HCT116 (cell line): ENCODE results near the gene SIT1. TPM values are rescaled to one million over a fixed set of nuclear protein-coding genes. Genes with fewer than 3 reads are reported as not detected.

Experiments
- ATAC-seq: fragments of 200-7000 bp; cut with Tn5 transposase; 2 replicates; pipeline ENCODE4 v1.9.1; 2020; ENCODE audit warnings: mild to moderate bottlenecking, moderate library complexity
- BruUV-seq: library from RNA; stranded (reverse); fragments of 400-500 nt; replicated peaks from 2 replicates; lab custom pipeline; 2021; lab: Mats Ljungman, UMichigan
- CTCF ChIA-PET: fragments of 300-600 bp; sonication (Branson Sonifier 250); formaldehyde crosslinking; loops from one replicate; lab custom pipeline; 2021; ENCODE audit warnings: antibody characterized with exemption; lab: Charles Lee
- POLR2A ChIA-PET: fragments of 300-600, 350-600 bp; sonication (Branson Sonifier 250); formaldehyde crosslinking; loops from one replicate; lab custom pipeline; 2021; ENCODE audit warnings: antibody characterized with exemption; lab: Charles Lee
- RAD21 ChIA-PET, 2 experiments: fragments of 300-600 bp; sonication (Branson Sonifier 250); formaldehyde crosslinking; loops; one replicate each; lab custom pipeline; 2023; ENCODE audit warnings: low total read pairs in 2 of 2; ENCODE audit not compliant: uncharacterized antibody in 2 of 2, unreplicated experiment in 2 of 2, low non-redundant PET in 1 of 2; lab: Charles Lee
- DNase-seq: peaks from one replicate; pipeline ENCODE4 v3.0.0-alpha.2; 2010; ENCODE audit warnings: low read depth, low spot score
- H2AFZ ChIP-seq: fragments of 200-600 bp; shearing (Covaris generic), sonication (generic); 2 replicates; pipeline ENCODE4 v1.6.1; 2017; ENCODE audit warnings: low read depth, mixed run types, mixed read lengths, antibody characterized with exemption, low read length; ENCODE audit not compliant: poor library complexity, severe bottlenecking
- H3K27ac ChIP-seq: 2 replicates; pipeline ENCODE4 v1.5.1; 2012; ENCODE audit warnings: low read depth, low read length
- H3K27me3 ChIP-seq: fragments of 200-600 bp; sonication (generic); 2 replicates; pipeline ENCODE4 v1.6.1; 2016; ENCODE audit warnings: mixed run types, low read length, mixed read lengths; ENCODE audit not compliant: insufficient read depth
- H3K36me3 ChIP-seq, 2 experiments: fragments of 200-500 bp in 1 of 2; fragments of 200-600 bp in 1 of 2; sonication (Bioruptor generic) in 1 of 2; sonication (generic) in 1 of 2; 2 replicates each; pipeline versions ENCODE4 v1.5.1 to v1.6.1; 2014 to 2016; ENCODE audit warnings: low read length in 2 of 2, inconsistent platforms in 1 of 2, mixed read lengths in 1 of 2, mixed run types in 1 of 2; ENCODE audit not compliant: insufficient read depth in 2 of 2, control insufficient read depth in 1 of 2
- H3K4me1 ChIP-seq, 2 experiments: fragments of 200-600 bp in 1 of 2; sonication (generic) in 1 of 2; 2 replicates each; pipeline versions ENCODE4 v1.5.1 to v1.6.1; 2012 to 2017; ENCODE audit warnings: low read length in 2 of 2, inconsistent platforms in 1 of 2, mild to moderate bottlenecking in 1 of 2, mixed read lengths in 1 of 2, mixed run types in 1 of 2, moderate library complexity in 1 of 2; ENCODE audit not compliant: insufficient read depth in 2 of 2, control insufficient read depth in 1 of 2
- H3K4me2 ChIP-seq: fragments of 200-600 bp; sonication (generic); 2 replicates; pipeline ENCODE4 v1.6.1; 2017; ENCODE audit warnings: mixed run types, low read length, mixed read lengths
- H3K4me3 ChIP-seq, 2 experiments: fragments of 200-600 bp in 1 of 2; sonication (generic) in 1 of 2; replicated peaks in 1 of 2; 2 replicates each; pipeline ENCODE4 v1.5.1; 2011 to 2016; ENCODE audit warnings: low read length in 2 of 2, control low read depth in 1 of 2, low read depth in 1 of 2, mild to moderate bottlenecking in 1 of 2, mixed read lengths in 1 of 2, mixed run types in 1 of 2
- H3K79me2 ChIP-seq: fragments of 200-600 bp; sonication (generic); 2 replicates; pipeline ENCODE4 v1.6.1; 2017; ENCODE audit warnings: mild to moderate bottlenecking, mixed run types, low read length, moderate library complexity, mixed read lengths; ENCODE audit not compliant: insufficient read depth
- H3K9ac ChIP-seq: fragments of 200-600 bp; sonication (generic); 2 replicates; pipeline ENCODE4 v1.6.1; 2016; ENCODE audit warnings: low read length, mixed read lengths
- H3K9me2 ChIP-seq: fragments of 200-600 bp; sonication (generic), shearing (Covaris generic); 2 replicates; pipeline ENCODE4 v1.6.1; 2017; ENCODE audit warnings: mixed run types, mild to moderate bottlenecking, moderate library complexity; ENCODE audit not compliant: insufficient read depth
- H3K9me3 ChIP-seq, 2 experiments: fragments of 200-500 bp in 1 of 2; fragments of 200-600 bp in 1 of 2; sonication (Bioruptor generic) in 1 of 2; sonication (generic) in 1 of 2; 2 replicates each; pipeline ENCODE4 v1.6.1; 2014 to 2017; ENCODE audit warnings: low read length in 2 of 2, mixed read lengths in 2 of 2, inconsistent platforms in 1 of 2, low read depth in 1 of 2, mild to moderate bottlenecking in 1 of 2, mixed run types in 1 of 2, moderate library complexity in 1 of 2; ENCODE audit not compliant: control insufficient read depth in 1 of 2, insufficient read depth in 1 of 2
- H4K20me1 ChIP-seq: fragments of 200-600 bp; sonication (generic), shearing (Covaris generic); 2 replicates; pipeline ENCODE4 v1.6.1; 2017; ENCODE audit warnings: mixed run types, mild to moderate bottlenecking, moderate library complexity; ENCODE audit not compliant: insufficient read depth
- EZH2 ChIP-seq: fragments of 200-600 bp; sonication (generic); IDR thresholded peaks from 2 replicates; pipeline ENCODE4 v1.6.1; 2017; ENCODE audit warnings: antibody characterized with exemption, mixed run types
- POLR2AphosphoS5 ChIP-seq: IDR thresholded peaks from 2 replicates; pipeline ENCODE4 v1.6.1; 2011; ENCODE audit warnings: mild to moderate bottlenecking, low read depth, low read length, moderate library complexity
- YY1 ChIP-seq: IDR thresholded peaks from 2 replicates; pipeline ENCODE4 v1.6.1; 2011; ENCODE audit warnings: low read length, low read depth, moderate library complexity, mild to moderate bottlenecking; ENCODE audit not compliant: insufficient replicate concordance; ENCODE audit errors: extremely low read depth
- ZBTB33 ChIP-seq: IDR thresholded peaks from 2 replicates; pipeline ENCODE4 v1.6.1; 2011; ENCODE audit warnings: mild to moderate bottlenecking, low read length, moderate library complexity; ENCODE audit not compliant: insufficient replicate concordance; ENCODE audit errors: extremely low read depth
- ZFX ChIP-seq: fragments of 450-650 bp; IDR thresholded peaks from 2 replicates; pipeline ENCODE4 v1.6.1; 2017
- intact Hi-C: fragments of 100-400 bp; cut with micrococcal nuclease; formaldehyde crosslinking; loops from 2 replicates; pipeline ENCODE4 v1.10.0; 2022
- total RNA-seq: library from RNA; stranded (reverse); gene quantifications from one replicate; pipeline ENCODE4 v1.2.1, GENCODE V29; 2021; ENCODE audit not compliant: unreplicated experiment

The SIT1 gene
- total RNA-seq, 1 experiment from 2014 or later = not detected

GRCh38 chr9:35616681-35617459, 33.9 kb downstream of the SIT1 start:
- no peaks in the 10 kb centered on the region for H3K9me3 ChIP-seq
- no peak overlapping the region for H3K27ac ChIP-seq
- ATAC-seq = no peak
- H3K79me2 ChIP-seq = no peaks in the 10 kb centered on the region
- H3K36me3 ChIP-seq = no peaks in the 10 kb centered on the region
- TF ChIP-seq YY1 (no peak), POLR2AphosphoS5 (no peak), EZH2 (no peak), ZBTB33 (no peak), ZFX (no peak)
- ChIA-PET POLR2A (no interaction called here), RAD21 (no interaction called here), CTCF (no interaction called here)
- intact Hi-C loops = no loop called here
- no peak overlapping the region for H3K9ac ChIP-seq
- H3K4me2 ChIP-seq = no peak overlapping the region
- no peak overlapping the region for H2AFZ ChIP-seq
- no peak overlapping the region for H3K4me3 ChIP-seq
- H3K9me2 ChIP-seq = no peaks in the 10 kb centered on the region
- no peaks in the 10 kb centered on the region for H4K20me1 ChIP-seq
- no peaks in the 10 kb centered on the region for H3K27me3 ChIP-seq
- no peaks in the 10 kb centered on the region for H3K4me1 ChIP-seq
- no TSS peak for BruUV-seq
- DNase-seq = no peak
